ENCODE measurements around the gene C2CD4C. TPM values are rescaled to one million over a fixed set of nuclear protein-coding genes. Genes with fewer than 3 reads are reported as not detected.

The C2CD4C gene
- total and polyA plus RNA-seq, 4 donors, result 0.88 to 1.4 (median 1.2) TPM

Small RNA genes within 50 kb of the gene (small RNA-seq; reads per million reads assigned to genes)
- gene RNA5SP462 (ENCODE audit: low replicate concordance), result not detected

Other genes starting within 250 kb of the C2CD4C start
- gene PLPP2, start 117.7 kb downstream of the C2CD4C start, total RNA-seq, result 10 to 100 TPM; 14.1 to 41.3 TPM
- gene PLPP2, start 117.7 kb downstream of the C2CD4C start, polyA plus RNA-seq, result 10 to 100 TPM; 34.5 to 35.6 TPM
- gene MIER2, start 64.4 kb downstream of the C2CD4C start, total RNA-seq, result 10 to 100 TPM; 19.4 to 34.0 TPM
- 10 to 100 TPM; 22.5 to 34.9 TPM for gene MIER2, start 64.4 kb downstream of the C2CD4C start, polyA plus RNA-seq
- gene SHC2, start 51.9 kb upstream of the C2CD4C start, total RNA-seq, result 10 to 100 TPM; 13.2 to 15.9 TPM
- gene SHC2, start 51.9 kb upstream of the C2CD4C start, polyA plus RNA-seq, result 10 to 100 TPM; 11.2 to 23.1 TPM
- gene MADCAM1, start 87.3 kb upstream of the C2CD4C start, total RNA-seq, result 1 to 10 TPM in 1 of 2 donors, under 1 TPM in 1; 0.80 to 4.4 TPM
- gene MADCAM1, start 87.3 kb upstream of the C2CD4C start, polyA plus RNA-seq, result under 1 TPM; 0.24 to 0.41 TPM
- 10 to 100 TPM; 12.2 to 31.7 TPM for gene TPGS1, start 98.3 kb upstream of the C2CD4C start, total RNA-seq
- gene TPGS1, start 98.3 kb upstream of the C2CD4C start, polyA plus RNA-seq, result 10 to 100 TPM; 19.4 to 32.7 TPM
- gene CDC34, start 122.6 kb upstream of the C2CD4C start, total RNA-seq, result 10 to 100 TPM; 42.9 to 67.9 TPM
- gene CDC34, start 122.6 kb upstream of the C2CD4C start, polyA plus RNA-seq, result 10 to 100 TPM; 52.3 to 89.1 TPM
- 1 to 10 TPM in 1 of 2 donors, under 1 TPM in 1; 0.74 to 2.6 TPM for gene GZMM, start 134.9 kb upstream of the C2CD4C start, total RNA-seq
- gene GZMM, start 134.9 kb upstream of the C2CD4C start, polyA plus RNA-seq, result 1 to 10 TPM; 2.4 to 3.0 TPM
- 100 to 1,000 TPM; 239 to 416 TPM for gene BSG, start 163.4 kb upstream of the C2CD4C start, total RNA-seq
- gene BSG, start 163.4 kb upstream of the C2CD4C start, polyA plus RNA-seq, result 100 to 1,000 TPM; 333 to 376 TPM
- under 1 TPM; 0.21 to 0.37 TPM for gene HCN2, start 180.7 kb upstream of the C2CD4C start, total RNA-seq
- gene HCN2, start 180.7 kb upstream of the C2CD4C start, polyA plus RNA-seq, result under 1 TPM; 0.04 to 0.11 TPM
- 10 to 100 TPM; 16.1 to 43.3 TPM for gene POLRMT, start 224.4 kb upstream of the C2CD4C start, total RNA-seq
- 10 to 100 TPM; 33.5 to 76.7 TPM for gene POLRMT, start 224.4 kb upstream of the C2CD4C start, polyA plus RNA-seq
- gene FGF22, start 230.7 kb upstream of the C2CD4C start, total RNA-seq, result under 1 TPM; 0.23 to 0.46 TPM
- under 1 TPM; 0.10 to 0.85 TPM for gene FGF22, start 230.7 kb upstream of the C2CD4C start, polyA plus RNA-seq

All from lung (tissue), 5 donors.